Measurements from ENCODE around the gene SH3D21.

The SH3D21 gene

GRCh38 chr1:36328713-36329112 is 22.5 kb downstream of the SH3D21 start:
- in situ Hi-C loops (cut with MboI; ENCODE audit: low sequenced_read_pairs): no loop called here

- in situ Hi-C loops (cut with MboI; ENCODE audit: low sequenced_read_pairs): no loop called here
Observed at GRCh38 chr1:36329817-36330216, 23.6 kb downstream of the SH3D21 start.

- in situ Hi-C loops (cut with MboI; ENCODE audit: low sequenced_read_pairs): no loop called here
Observed at GRCh38 chr1:36330940-36331339, 24.8 kb downstream of the SH3D21 start.

- in situ Hi-C loops (cut with MboI; ENCODE audit: low sequenced_read_pairs): no loop called here
Observed at GRCh38 chr1:36337830-36338229, 31.7 kb downstream of the SH3D21 start.

GRCh38 chr1:36339215-36339614 is 33.0 kb downstream of the SH3D21 start:
- in situ Hi-C loops (cut with MboI; ENCODE audit: low sequenced_read_pairs): no loop called here

GRCh38 chr1:36339615-36340014 is 33.4 kb downstream of the SH3D21 start:
- in situ Hi-C loops (cut with MboI; ENCODE audit: low sequenced_read_pairs): no loop called here

GRCh38 chr1:36341626-36342320 is 35.6 kb downstream of the SH3D21 start:
- in situ Hi-C loops (cut with MboI; ENCODE audit: low sequenced_read_pairs): no loop called here

- in situ Hi-C loops (cut with MboI; ENCODE audit: low sequenced_read_pairs): no loop called here
Observed at GRCh38 chr1:36342426-36343185, 36.4 kb downstream of the SH3D21 start.

- in situ Hi-C loops (cut with MboI; ENCODE audit: low sequenced_read_pairs): no loop called here
Observed at GRCh38 chr1:36343651-36344394, 37.7 kb downstream of the SH3D21 start.

- in situ Hi-C loops (cut with MboI; ENCODE audit: low sequenced_read_pairs): no loop called here
Observed at GRCh38 chr1:36344395-36344680, 38.2 kb downstream of the SH3D21 start.

- in situ Hi-C loops (cut with MboI; ENCODE audit: low sequenced_read_pairs): no loop called here
Observed at GRCh38 chr1:36345353-36345752, 39.2 kb downstream of the SH3D21 start.

- in situ Hi-C loops (cut with MboI; ENCODE audit: low sequenced_read_pairs): no loop called here
Observed at GRCh38 chr1:36346741-36347370, 40.7 kb downstream of the SH3D21 start.

GRCh38 chr1:36349241-36349671 is 43.1 kb downstream of the SH3D21 start:
- in situ Hi-C loops (cut with MboI; ENCODE audit: low sequenced_read_pairs): no loop called here

- in situ Hi-C loops (cut with MboI; ENCODE audit: low sequenced_read_pairs): no loop called here
Observed at GRCh38 chr1:36349839-36350238, 43.7 kb downstream of the SH3D21 start.

- in situ Hi-C loops (cut with MboI; ENCODE audit: low sequenced_read_pairs): no loop called here
Observed at GRCh38 chr1:36350659-36351226, 44.6 kb downstream of the SH3D21 start.

GRCh38 chr1:36351227-36351977 is 45.2 kb downstream of the SH3D21 start:
- in situ Hi-C loops (cut with MboI; ENCODE audit: low sequenced_read_pairs): no loop called here

GRCh38 chr1:36352125-36352909 is 46.1 kb downstream of the SH3D21 start:
- in situ Hi-C loops (cut with MboI; ENCODE audit: low sequenced_read_pairs): no loop called here

- in situ Hi-C loops (cut with MboI; ENCODE audit: low sequenced_read_pairs): no loop called here
Observed at GRCh38 chr1:36352910-36353878, 47.0 kb downstream of the SH3D21 start.

Measured in hTERT RPE-1 (cell line).